SK-N-MC (cell line): ENCODE measurements around the gene NACA2.

Source experiments
- EZH2 ChIP-seq: fragments of 200-600 bp; sonication (generic); IDR thresholded peaks from one replicate; pipeline ENCODE4 v1.6.1; 2017; ENCODE audit warnings: antibody characterized with exemption
- POLR2AphosphoS5 ChIP-seq: IDR thresholded peaks from 2 replicates; pipeline ENCODE4 v1.6.1; 2012; ENCODE audit warnings: mild to moderate bottlenecking, low read depth, low read length, borderline replicate concordance

- TF ChIP-seq POLR2AphosphoS5 (no peak), EZH2 (no peak)
Measured at GRCh38 chr17:61611323-61611722, 20.3 kb upstream of the NACA2 start.
